ENCODE data around the gene ARHGAP24.

DNA sequence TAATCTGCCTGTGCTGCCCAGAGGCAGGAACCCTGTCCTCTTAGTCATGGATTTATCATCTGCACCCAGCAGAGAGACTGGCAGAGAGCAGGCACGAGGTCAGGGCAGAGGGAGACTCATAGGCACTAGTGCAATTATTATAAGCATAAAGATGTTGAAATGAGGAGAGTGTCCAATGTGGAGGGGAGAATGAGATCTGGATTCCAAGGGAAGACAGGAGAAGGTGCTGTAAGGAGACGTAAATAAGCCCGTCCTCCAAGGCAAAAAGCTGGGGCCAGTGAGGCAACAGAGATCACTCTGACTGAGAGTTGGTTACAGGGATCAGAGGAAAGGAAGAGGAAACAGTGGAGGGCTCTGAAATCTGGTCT is 478.7 kb downstream of the ARHGAP24 start:
- TF ChIP-seq, protein P1, sequence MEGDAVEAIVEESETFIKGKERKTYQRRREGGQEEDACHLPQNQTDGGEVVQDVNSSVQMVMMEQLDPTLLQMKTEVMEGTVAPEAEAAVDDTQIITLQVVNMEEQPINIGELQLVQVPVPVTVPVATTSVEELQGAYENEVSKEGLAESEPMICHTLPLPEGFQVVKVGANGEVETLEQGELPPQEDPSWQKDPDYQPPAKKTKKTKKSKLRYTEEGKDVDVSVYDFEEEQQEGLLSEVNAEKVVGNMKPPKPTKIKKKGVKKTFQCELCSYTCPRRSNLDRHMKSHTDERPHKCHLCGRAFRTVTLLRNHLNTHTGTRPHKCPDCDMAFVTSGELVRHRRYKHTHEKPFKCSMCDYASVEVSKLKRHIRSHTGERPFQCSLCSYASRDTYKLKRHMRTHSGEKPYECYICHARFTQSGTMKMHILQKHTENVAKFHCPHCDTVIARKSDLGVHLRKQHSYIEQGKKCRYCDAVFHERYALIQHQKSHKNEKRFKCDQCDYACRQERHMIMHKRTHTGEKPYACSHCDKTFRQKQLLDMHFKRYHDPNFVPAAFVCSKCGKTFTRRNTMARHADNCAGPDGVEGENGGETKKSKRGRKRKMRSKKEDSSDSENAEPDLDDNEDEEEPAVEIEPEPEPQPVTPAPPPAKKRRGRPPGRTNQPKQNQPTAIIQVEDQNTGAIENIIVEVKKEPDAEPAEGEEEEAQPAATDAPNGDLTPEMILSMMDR (conservative IDR thresholded peaks at IDR 0.05) = no peak
- TF ChIP-seq ZFX (IDR thresholded peaks at IDR 0.05) = no peak
